HCT116 (cell line): ENCODE measurements around the gene CAVIN1. TPM values are rescaled to one million over a fixed set of nuclear protein-coding genes. Genes with fewer than 3 reads are reported as not detected.
A peak's percentile ranks its signal among the peaks of the same experiment; 100 is the strongest.

Experiments used
- ATAC-seq: fragments of 200-7000 bp; cut with Tn5 transposase; 2 replicates; pipeline ENCODE4 v1.9.1; 2020; ENCODE audit warnings: mild to moderate bottlenecking, moderate library complexity
- BruUV-seq: library from RNA; stranded (reverse); fragments of 400-500 nt; replicated peaks from 2 replicates; lab custom pipeline; 2021; lab: Mats Ljungman, UMichigan
- CTCF ChIA-PET: fragments of 300-600 bp; sonication (Branson Sonifier 250); formaldehyde crosslinking; loops from one replicate; lab custom pipeline; 2021; ENCODE audit warnings: antibody characterized with exemption; lab: Charles Lee
- POLR2A ChIA-PET: fragments of 300-600, 350-600 bp; sonication (Branson Sonifier 250); formaldehyde crosslinking; loops from one replicate; lab custom pipeline; 2021; ENCODE audit warnings: antibody characterized with exemption; lab: Charles Lee
- RAD21 ChIA-PET, 2 experiments: fragments of 300-600 bp; sonication (Branson Sonifier 250); formaldehyde crosslinking; loops; one replicate each; lab custom pipeline; 2023; ENCODE audit warnings: low total read pairs in 2 of 2; ENCODE audit not compliant: uncharacterized antibody in 2 of 2, unreplicated experiment in 2 of 2, low non-redundant PET in 1 of 2; lab: Charles Lee
- DNase-seq: peaks from one replicate; pipeline ENCODE4 v3.0.0-alpha.2; 2010; ENCODE audit warnings: low read depth, low spot score
- H2AFZ ChIP-seq: fragments of 200-600 bp; shearing (Covaris generic), sonication (generic); 2 replicates; pipeline ENCODE4 v1.6.1; 2017; ENCODE audit warnings: low read depth, mixed run types, mixed read lengths, antibody characterized with exemption, low read length; ENCODE audit not compliant: poor library complexity, severe bottlenecking
- H3K27ac ChIP-seq: 2 replicates; pipeline ENCODE4 v1.5.1; 2012; ENCODE audit warnings: low read depth, low read length
- H3K27me3 ChIP-seq: fragments of 200-600 bp; sonication (generic); 2 replicates; pipeline ENCODE4 v1.6.1; 2016; ENCODE audit warnings: mixed run types, low read length, mixed read lengths; ENCODE audit not compliant: insufficient read depth
- H3K36me3 ChIP-seq, 2 experiments: fragments of 200-500 bp in 1 of 2; fragments of 200-600 bp in 1 of 2; sonication (Bioruptor generic) in 1 of 2; sonication (generic) in 1 of 2; 2 replicates each; pipeline versions ENCODE4 v1.5.1 to v1.6.1; 2014 to 2016; ENCODE audit warnings: low read length in 2 of 2, inconsistent platforms in 1 of 2, mixed read lengths in 1 of 2, mixed run types in 1 of 2; ENCODE audit not compliant: insufficient read depth in 2 of 2, control insufficient read depth in 1 of 2
- H3K4me1 ChIP-seq, 2 experiments: fragments of 200-600 bp in 1 of 2; sonication (generic) in 1 of 2; 2 replicates each; pipeline versions ENCODE4 v1.5.1 to v1.6.1; 2012 to 2017; ENCODE audit warnings: low read length in 2 of 2, inconsistent platforms in 1 of 2, mild to moderate bottlenecking in 1 of 2, mixed read lengths in 1 of 2, mixed run types in 1 of 2, moderate library complexity in 1 of 2; ENCODE audit not compliant: insufficient read depth in 2 of 2, control insufficient read depth in 1 of 2
- H3K4me2 ChIP-seq: fragments of 200-600 bp; sonication (generic); 2 replicates; pipeline ENCODE4 v1.6.1; 2017; ENCODE audit warnings: mixed run types, low read length, mixed read lengths
- H3K4me3 ChIP-seq, 2 experiments: fragments of 200-600 bp in 1 of 2; sonication (generic) in 1 of 2; replicated peaks in 1 of 2; 2 replicates each; pipeline ENCODE4 v1.5.1; 2011 to 2016; ENCODE audit warnings: low read length in 2 of 2, control low read depth in 1 of 2, low read depth in 1 of 2, mild to moderate bottlenecking in 1 of 2, mixed read lengths in 1 of 2, mixed run types in 1 of 2
- H3K79me2 ChIP-seq: fragments of 200-600 bp; sonication (generic); 2 replicates; pipeline ENCODE4 v1.6.1; 2017; ENCODE audit warnings: mild to moderate bottlenecking, mixed run types, low read length, moderate library complexity, mixed read lengths; ENCODE audit not compliant: insufficient read depth
- H3K9ac ChIP-seq: fragments of 200-600 bp; sonication (generic); 2 replicates; pipeline ENCODE4 v1.6.1; 2016; ENCODE audit warnings: low read length, mixed read lengths
- H3K9me2 ChIP-seq: fragments of 200-600 bp; sonication (generic), shearing (Covaris generic); 2 replicates; pipeline ENCODE4 v1.6.1; 2017; ENCODE audit warnings: mixed run types, mild to moderate bottlenecking, moderate library complexity; ENCODE audit not compliant: insufficient read depth
- H3K9me3 ChIP-seq, 2 experiments: fragments of 200-500 bp in 1 of 2; fragments of 200-600 bp in 1 of 2; sonication (Bioruptor generic) in 1 of 2; sonication (generic) in 1 of 2; 2 replicates each; pipeline ENCODE4 v1.6.1; 2014 to 2017; ENCODE audit warnings: low read length in 2 of 2, mixed read lengths in 2 of 2, inconsistent platforms in 1 of 2, low read depth in 1 of 2, mild to moderate bottlenecking in 1 of 2, mixed run types in 1 of 2, moderate library complexity in 1 of 2; ENCODE audit not compliant: control insufficient read depth in 1 of 2, insufficient read depth in 1 of 2
- H4K20me1 ChIP-seq: fragments of 200-600 bp; sonication (generic), shearing (Covaris generic); 2 replicates; pipeline ENCODE4 v1.6.1; 2017; ENCODE audit warnings: mixed run types, mild to moderate bottlenecking, moderate library complexity; ENCODE audit not compliant: insufficient read depth
- CBX3 ChIP-seq: IDR thresholded peaks from 2 replicates; pipeline ENCODE4 v1.6.1; 2012; ENCODE audit warnings: low read depth
- CEBPB ChIP-seq: IDR thresholded peaks from 2 replicates; pipeline ENCODE4 v1.6.1; 2012; ENCODE audit warnings: low read depth
- EGR1 ChIP-seq: IDR thresholded peaks from 2 replicates; pipeline ENCODE4 v1.6.1; 2012; ENCODE audit warnings: low read depth
- EZH2 ChIP-seq: fragments of 200-600 bp; sonication (generic); IDR thresholded peaks from 2 replicates; pipeline ENCODE4 v1.6.1; 2017; ENCODE audit warnings: antibody characterized with exemption, mixed run types
- EZH2phosphoT487 ChIP-seq: fragments of 200-600 bp; IDR thresholded peaks from 2 replicates; pipeline ENCODE4 v1.6.1; 2018; ENCODE audit warnings: antibody characterized with exemption, borderline replicate concordance
- FOSL1 ChIP-seq: IDR thresholded peaks from 2 replicates; pipeline ENCODE4 v1.6.1; 2012; ENCODE audit warnings: low read depth
- JUND ChIP-seq: IDR thresholded peaks from 2 replicates; pipeline ENCODE4 v1.6.1; 2012
- MAX ChIP-seq: IDR thresholded peaks from 2 replicates; pipeline ENCODE4 v1.6.1; 2012
- POLR2A ChIP-seq: IDR thresholded peaks from 2 replicates; pipeline ENCODE4 v1.7.0; 2011; ENCODE audit warnings: borderline replicate concordance; ENCODE audit not compliant: insufficient read depth, insufficient read length; ENCODE audit errors: extremely low read depth
- POLR2AphosphoS5 ChIP-seq: IDR thresholded peaks from 2 replicates; pipeline ENCODE4 v1.6.1; 2011; ENCODE audit warnings: mild to moderate bottlenecking, low read depth, low read length, moderate library complexity
- RAD21 ChIP-seq: IDR thresholded peaks from 2 replicates; pipeline ENCODE4 v1.6.1; 2012; ENCODE audit warnings: low read depth, mild to moderate bottlenecking
- REST ChIP-seq: IDR thresholded peaks from 2 replicates; pipeline ENCODE4 v1.6.1; 2012; ENCODE audit warnings: low read depth
- SP1 ChIP-seq: IDR thresholded peaks from 2 replicates; pipeline ENCODE4 v1.6.1; 2012; ENCODE audit warnings: low read depth
- TCF7L2 ChIP-seq: IDR thresholded peaks from 2 replicates; pipeline ENCODE4 v1.7.0; 2011; ENCODE audit warnings: borderline replicate concordance, inconsistent platforms; ENCODE audit not compliant: insufficient read depth, insufficient read length; ENCODE audit errors: extremely low read depth
- YY1 ChIP-seq: IDR thresholded peaks from 2 replicates; pipeline ENCODE4 v1.6.1; 2011; ENCODE audit warnings: low read length, low read depth, moderate library complexity, mild to moderate bottlenecking; ENCODE audit not compliant: insufficient replicate concordance; ENCODE audit errors: extremely low read depth
- intact Hi-C: fragments of 100-400 bp; cut with micrococcal nuclease; formaldehyde crosslinking; loops from 2 replicates; pipeline ENCODE4 v1.10.0; 2022
- total RNA-seq: library from RNA; stranded (reverse); gene quantifications from one replicate; pipeline ENCODE4 v1.2.1, GENCODE V29; 2021; ENCODE audit not compliant: unreplicated experiment

Gene CAVIN1
- total RNA-seq, 1 experiment from 2014 or later, result 79.7 TPM

GRCh38 chr17:42436391-42436790 is 13.3 kb upstream of the CAVIN1 start:
- no peak overlapping the region for H3K27ac ChIP-seq
- DNase-seq, result no peak
- no peak overlapping the region for H3K9ac ChIP-seq
- no peaks in the 10 kb centered on the region for H3K9me3 ChIP-seq
- no peak overlapping the region for H3K4me3 ChIP-seq
- BruUV-seq, result no TSS peak
- POLR2A ChIA-PET, result interaction anchor here (1.1 kb wide), 1 partner anchor 8 kb away, joined by 3 read pairs; no protein-coding TSS in a partner anchor
- RAD21 ChIA-PET, result no interaction called here
- no peaks in the 10 kb centered on the region for H3K36me3 ChIP-seq
- no peak for TF ChIP-seq POLR2AphosphoS5
- no peak for TF ChIP-seq CEBPB
- TF ChIP-seq TCF7L2, result no peak
- TF ChIP-seq FOSL1, result no peak; the same call in 1 of the 2 replicates
- no peak for TF ChIP-seq JUND
- no peak for TF ChIP-seq MAX
- no peak for TF ChIP-seq YY1
- TF ChIP-seq SP1, result no peak
- no peak for TF ChIP-seq EZH2phosphoT487
- TF ChIP-seq CBX3, result no peak
- CTCF ChIA-PET, result interaction anchor here (2.9 kb wide), 1 partner anchor 9 kb away, joined by 15 read pairs; no protein-coding TSS in a partner anchor
- H3K27me3 ChIP-seq, result no peaks in the 10 kb centered on the region
- no peaks in the 10 kb centered on the region for H4K20me1 ChIP-seq
- intact Hi-C loops, result no loop called here
- peak overlapping the region; percentile 18; the same call in 1 of the 2 replicates for H3K4me2 ChIP-seq
- peak overlapping the region; percentile 13 for H2AFZ ChIP-seq
- no peaks in the 10 kb centered on the region for H3K9me2 ChIP-seq
- no peaks in the 10 kb centered on the region for H3K79me2 ChIP-seq
- ATAC-seq, result no peak
- H3K4me1 ChIP-seq, result peaks cover 5 to 26% of the 10 kb centered on the region in 2 experiments; a peak in 3 of 4 replicates

GRCh38 chr17:42431758-42432161 is 8.7 kb upstream of the CAVIN1 start:
- Histone ChIP-seq H4K20me1 (no peaks in the 10 kb centered on the region), H3K4me2 (no peak overlapping the region), H3K27ac (no peak overlapping the region), H2AFZ (no peak overlapping the region), H3K79me2 (no peaks in the 10 kb centered on the region), H3K36me3 (no peaks in the 10 kb centered on the region), H3K27me3 (no peaks in the 10 kb centered on the region), H3K9me2 (no peaks in the 10 kb centered on the region), H3K4me3 (no peak overlapping the region), H3K4me1 (peaks cover 15 to 43% of the 10 kb centered on the region in 2 experiments), H3K9me3 (no peaks in the 10 kb centered on the region), H3K9ac (no peak overlapping the region)
- no peak for TF ChIP-seq CBX3
- TF ChIP-seq EGR1, result no peak
- TF ChIP-seq EZH2, result no peak
- TF ChIP-seq JUND, result no peak
- TF ChIP-seq RAD21, result no peak
- no peak for TF ChIP-seq POLR2A
- TF ChIP-seq REST, result no peak
- intact Hi-C loops, result no loop called here
- POLR2A ChIA-PET, result interaction anchor here (3.0 kb wide), 1 partner anchor 9 kb away, joined by 10 read pairs; the partner anchor contains the start of gene CAVIN1
- ATAC-seq, result no peak
- no TSS peak for BruUV-seq
- RAD21 ChIA-PET, result no interaction called here
- DNase-seq, result no peak
- CTCF ChIA-PET, result interaction anchor here (0.8 to 1.6 kb wide), 4 partner anchors 9 to 95 kb away, joined by 3 to 4 read pairs (median 4); partner anchors contain the start of gene CAVIN1
